GM21381 (cell line): ENCODE data around the gene ITGA5.
A peak's percentile ranks its signal among the peaks of the same experiment; 100 is the strongest.

ENCODE experiments used
- ATAC-seq: cut with Tn5 transposase; IDR thresholded peaks from one replicate; pipeline ENCODE4 v1.9.1; 2021; ENCODE audit warnings: mild to moderate bottlenecking, moderate library complexity; ENCODE audit not compliant: unreplicated experiment

The ITGA5 gene

GRCh38 chr12:54373649-54374561 is 45.2 kb downstream of the ITGA5 start:
- no peak for ATAC-seq

- no peak for ATAC-seq
Measured at GRCh38 chr12:54372113-54372806, 46.8 kb downstream of the ITGA5 start.

- ATAC-seq: no peak
Measured at GRCh38 chr12:54371328-54372112, 47.5 kb downstream of the ITGA5 start.

- no peak for ATAC-seq
Measured at GRCh38 chr12:54370171-54370730, 48.8 kb downstream of the ITGA5 start.

- no peak for ATAC-seq
Measured at GRCh38 chr12:54369597-54370131, 49.4 kb downstream of the ITGA5 start.

GRCh38 chr12:54368709-54369596 is 50.1 kb downstream of the ITGA5 start:
- no peak for ATAC-seq

- ATAC-seq: no peak
Measured at GRCh38 chr12:54368025-54368708, 50.9 kb downstream of the ITGA5 start.

GRCh38 chr12:54364413-54364812 is 54.7 kb downstream of the ITGA5 start, which contains the start of gene GPR84:
Gene GPR84 (minus strand): TSS chr12:54364486. CDS start chr12:54363851, 635 bp downstream.
- ATAC-seq: no peak

GRCh38 chr12:54363618-54364017 is 55.4 kb downstream of the ITGA5 start:
- ATAC-seq: no peak

GRCh38 chr12:54363047-54363446 is 56.0 kb downstream of the ITGA5 start:
- no peak for ATAC-seq

- ATAC-seq: no peak
Measured at GRCh38 chr12:54360717-54361456, 58.2 kb downstream of the ITGA5 start.

GRCh38 chr12:54359762-54360351 is 59.2 kb downstream of the ITGA5 start:
- ATAC-seq: no peak

- peak; percentile 98 for ATAC-seq
Measured at GRCh38 chr12:54358945-54359761, 59.9 kb downstream of the ITGA5 start.

GRCh38 chr12:54358191-54358944 is 60.7 kb downstream of the ITGA5 start:
- ATAC-seq: no peak

- no peak for ATAC-seq
Measured at GRCh38 chr12:54357506-54358190, 61.4 kb downstream of the ITGA5 start.

- ATAC-seq: no peak
Measured at GRCh38 chr12:54356951-54357356, 62.1 kb downstream of the ITGA5 start.
